ENCODE data around the gene USB1. TPM values are rescaled to one million over a fixed set of nuclear protein-coding genes. Genes with fewer than 3 reads are reported as not detected.

USB1 gene
- polyA plus RNA-seq, 2 of the 4 experiments (the other 2 are of a cell fraction), result 88.8 to 143 TPM

GRCh38 chr16:57964157-57964700 is 37.0 kb upstream of the USB1 start:
- Histone ChIP-seq H3K9me3 (no peaks in the 10 kb centered on the region), H3K4me1 (peaks cover 15% of the 10 kb centered on the region; the same call in 2 of the 3 replicates), H3K4me2 (no peak overlapping the region), H3K27ac (no peak overlapping the region), H3K4me3 (no peak overlapping the region)
- FAIRE-seq, result no peak
- DNase-seq (ENCODE audit: low read depth in 1 of 2, low spot score in 1 of 2), result no peak
- no peak for ATAC-seq
- TF ChIP-seq SREBF2 (IDR thresholded peaks at IDR 0.05), result no peak
- no peak for TF ChIP-seq MAZ (IDR thresholded peaks at IDR 0.05; ENCODE audit: borderline replicate concordance, low read depth, low read length)
- TF ChIP-seq NR3C1 (IDR thresholded peaks at IDR 0.05), result no peak
- no peak for TF ChIP-seq HDAC2 (IDR thresholded peaks at IDR 0.05)
- TF ChIP-seq, protein P1, sequence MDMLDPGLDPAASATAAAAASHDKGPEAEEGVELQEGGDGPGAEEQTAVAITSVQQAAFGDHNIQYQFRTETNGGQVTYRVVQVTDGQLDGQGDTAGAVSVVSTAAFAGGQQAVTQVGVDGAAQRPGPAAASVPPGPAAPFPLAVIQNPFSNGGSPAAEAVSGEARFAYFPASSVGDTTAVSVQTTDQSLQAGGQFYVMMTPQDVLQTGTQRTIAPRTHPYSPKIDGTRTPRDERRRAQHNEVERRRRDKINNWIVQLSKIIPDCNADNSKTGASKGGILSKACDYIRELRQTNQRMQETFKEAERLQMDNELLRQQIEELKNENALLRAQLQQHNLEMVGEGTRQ (IDR thresholded peaks at IDR 0.05), result no peak
- no peak for TF ChIP-seq ESRRA (IDR thresholded peaks at IDR 0.05; ENCODE audit: borderline replicate concordance, low read length)
- no peak for TF ChIP-seq EHMT2 (IDR thresholded peaks at IDR 0.05; ENCODE audit: low read depth)
- TF ChIP-seq FOSL2 (IDR thresholded peaks at IDR 0.05), result no peak
- TF ChIP-seq FOSL2 (CRISPR knock-in tag; IDR thresholded peaks at IDR 0.05), result no peak
- TF ChIP-seq HEYL (CRISPR knock-in tag; IDR thresholded peaks at IDR 0.05), result no peak
- TF ChIP-seq PHF8 (IDR thresholded peaks at IDR 0.05; ENCODE audit: borderline replicate concordance, low read depth), result no peak
- TF ChIP-seq CHD4 (IDR thresholded peaks at IDR 0.05; ENCODE audit: borderline replicate concordance), result no peak
- WGBS (ENCODE audit: missing lambda C conversion rate), result 63% methylated on average over 8 of the region's 10 CpGs
- POLR2A ChIA-PET, result no interaction called here
- CTCF ChIA-PET, result interaction anchor here (0.8 kb wide), 1 partner anchor 65 kb away, joined by 3 read pairs; no protein-coding TSS in a partner anchor

DNA sequence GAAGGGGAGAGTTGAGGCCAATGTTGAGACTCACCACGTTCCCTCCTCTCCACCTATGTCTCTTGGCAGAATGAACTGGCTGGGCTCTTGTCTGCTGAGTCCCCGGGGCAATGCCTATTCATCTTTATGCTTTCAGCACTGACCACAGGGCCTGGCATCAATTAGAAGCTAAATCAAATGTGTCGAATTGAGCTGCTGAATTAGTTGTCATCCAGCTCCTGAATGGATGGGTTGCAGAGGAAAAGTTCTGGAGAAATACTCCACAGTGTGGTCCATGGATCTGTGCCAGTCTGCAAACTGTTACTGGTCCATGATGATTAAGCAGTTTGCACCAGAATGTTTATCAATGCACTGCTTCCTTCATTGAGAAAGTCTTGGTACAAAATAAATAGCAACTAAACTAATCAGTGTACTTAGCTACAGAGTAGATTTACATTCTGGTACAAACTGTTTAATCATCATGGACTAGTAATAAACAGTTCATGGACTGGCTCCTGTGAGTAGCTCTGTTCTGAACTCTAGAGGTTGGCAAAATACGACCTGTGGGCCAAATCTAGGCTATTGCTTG is 34.9 kb upstream of the USB1 start:
- FAIRE-seq, result no peak
- POLR2A ChIA-PET, result no interaction called here
- CTCF ChIA-PET, result interaction anchor here (1.0 to 1.6 kb wide), 4 partner anchors 12 to 53 kb away, joined by 3 to 5 read pairs (median 4); partner anchors contain the start of genes USB1 and ZNF319

GRCh38 chr16:57966986-57967385 is 34.2 kb upstream of the USB1 start:
- ChIA-PET CTCF (interaction anchor here (1.0 to 1.6 kb wide), 3 partner anchors 13 to 54 kb away, joined by 3 to 5 read pairs (median 4); partner anchors contain the start of genes USB1 and ZNF319), POLR2A (no interaction called here)
- Histone ChIP-seq H3K4me3 (no peak overlapping the region), H3K4me2 (no peak overlapping the region), H3K9me3 (no peaks in the 10 kb centered on the region), H3K4me1 (peaks cover 15% of the 10 kb centered on the region; the same call in 2 of the 3 replicates), H3K27ac (peak overlapping the region in 1 of 2 experiments; percentile 54; a peak in 2 of 6 replicates)
- DNase-seq (ENCODE audit: low read depth in 1 of 2, low spot score in 1 of 2) (no peak), FAIRE-seq (no peak), ATAC-seq (no peak)
- TF ChIP-seq EP300 (IDR thresholded peaks at IDR 0.05) (no peak), NPAS2 (CRISPR knock-in tag; IDR thresholded peaks at IDR 0.05; ENCODE audit: borderline replicate concordance) (no peak), ESRRA (IDR thresholded peaks at IDR 0.05; ENCODE audit: borderline replicate concordance, low read length) (no peak), ZNF302 (CRISPR knock-in tag; IDR thresholded peaks at IDR 0.05) (no peak), FOSL2 (IDR thresholded peaks at IDR 0.05) (no peak), FOSL2 (CRISPR knock-in tag; IDR thresholded peaks at IDR 0.05) (no peak), POLR2AphosphoS2 (conservative IDR thresholded peaks at IDR 0.05; ENCODE audit: low read length) (no peak), MAFK (IDR thresholded peaks at IDR 0.05; ENCODE audit: partially characterized antibody) (no peak), FOSB (CRISPR knock-in tag; IDR thresholded peaks at IDR 0.05) (no peak), EHF (CRISPR knock-in tag; IDR thresholded peaks at IDR 0.05) (no peak), HOXA7 (CRISPR knock-in tag; IDR thresholded peaks at IDR 0.05) (no peak), CBX8 (IDR thresholded peaks at IDR 0.05) (no peak), BCL3 (IDR thresholded peaks at IDR 0.05) (no peak), MAZ (IDR thresholded peaks at IDR 0.05; ENCODE audit: borderline replicate concordance, low read depth, low read length) (no peak), HMGXB4 (CRISPR knock-in tag; IDR thresholded peaks at IDR 0.05; ENCODE audit: borderline replicate concordance) (no peak), EHMT2 (IDR thresholded peaks at IDR 0.05; ENCODE audit: low read depth) (no peak), TFCP2L1 (CRISPR knock-in tag; IDR thresholded peaks at IDR 0.05) (no peak)
- 94% methylated on average over 9 of the region's 9 CpGs for WGBS (ENCODE audit: missing lambda C conversion rate)

More for the DNA sequence above, 34.9 kb upstream of the USB1 start:
- Histone ChIP-seq H3K4me3 (no peak overlapping the region), H3K27ac (peak overlapping the region in 1 of 2 experiments; percentile 54; a peak in 3 of 6 replicates), H3K9me3 (no peaks in the 10 kb centered on the region), H3K4me1 (peaks cover 15% of the 10 kb centered on the region; the same call in 2 of the 3 replicates), H3K4me2 (0 out of 3 replicates have a peak overlapping the region, but pooled peaks have one; percentile 7)
- ATAC-seq (peak in 1 of 2 experiments; percentile 55; a peak in 3 of 6 replicates), DNase-seq (ENCODE audit: low read depth in 1 of 2, low spot score in 1 of 2) (no peak)
- WGBS (ENCODE audit: missing lambda C conversion rate), result 20% methylated on average over 4 of the region's 4 CpGs
- TF ChIP-seq MAFK (IDR thresholded peaks at IDR 0.05; ENCODE audit: partially characterized antibody), result peak; percentile 54
- no peak for TF ChIP-seq SREBF2 (IDR thresholded peaks at IDR 0.05)
